ENCODE data around the gene RHOJ.

RHOJ gene

DNA sequence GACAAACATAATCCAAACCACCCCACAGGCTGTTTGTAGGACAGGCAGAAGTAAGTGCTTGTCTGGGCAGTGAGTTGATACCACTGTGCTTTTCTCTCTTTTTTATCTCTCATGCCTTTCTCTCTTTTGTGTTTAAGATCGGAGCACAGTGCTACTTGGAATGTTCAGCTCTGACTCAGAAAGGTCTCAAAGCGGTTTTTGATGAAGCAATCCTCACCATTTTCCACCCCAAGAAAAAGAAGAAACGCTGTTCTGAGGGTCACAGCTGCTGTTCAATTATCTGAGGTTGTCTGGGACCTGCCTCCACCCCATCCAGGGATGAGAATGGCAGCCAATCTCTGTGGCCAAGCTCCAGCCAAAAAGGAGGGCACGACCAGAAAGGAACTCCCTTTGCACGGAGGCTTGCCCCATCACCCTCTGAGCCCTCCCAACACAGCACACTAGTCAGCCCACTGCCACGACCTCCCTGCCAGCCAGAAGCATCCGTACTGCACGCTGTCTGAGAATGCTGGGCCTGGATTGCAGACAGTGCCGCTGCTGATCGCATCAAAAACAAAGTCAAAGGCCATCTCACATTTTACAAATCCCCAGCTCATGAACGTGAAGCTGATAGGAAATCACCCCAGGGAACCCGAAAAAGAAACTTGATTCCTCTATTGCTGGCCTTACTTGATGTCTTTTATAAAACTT is 86.6 kb downstream of the RHOJ start:
- TF ChIP-seq GATA2 (IDR thresholded peaks at IDR 0.05; ENCODE audit: low read depth, low read length) (no peak), GATA3 (IDR thresholded peaks at IDR 0.05; ENCODE audit: low read depth, low read length) (no peak)

- TF ChIP-seq GATA3 (IDR thresholded peaks at IDR 0.05; ENCODE audit: low read depth, low read length) (no peak), GATA2 (IDR thresholded peaks at IDR 0.05; ENCODE audit: low read depth, low read length) (no peak)
These were observed 88.6 kb downstream of the RHOJ start for GRCh38 chr14:63292805-63293204.

DNA sequence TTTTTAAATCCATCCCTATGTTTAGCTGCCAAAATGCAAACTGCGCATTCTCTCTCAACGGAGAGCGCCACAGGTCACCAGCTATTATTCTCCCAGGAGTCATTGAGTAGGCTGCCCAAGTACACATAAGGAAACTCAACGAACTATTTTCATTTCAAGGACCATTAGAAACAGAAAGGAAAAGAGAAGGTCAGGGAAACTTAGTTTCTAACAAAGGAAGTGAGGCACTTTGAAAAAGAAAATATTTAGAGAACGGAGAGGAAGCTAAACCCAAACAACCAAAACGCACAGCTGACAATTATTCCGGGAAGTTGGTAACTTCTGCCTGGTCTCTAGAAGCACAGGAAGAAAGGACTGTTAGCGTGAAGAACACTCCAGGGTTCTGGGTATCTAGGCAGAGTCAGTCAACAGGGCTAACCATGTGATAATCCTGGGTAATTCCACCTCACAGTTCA is 91.0 kb downstream of the RHOJ start:
- TF ChIP-seq GATA2 (IDR thresholded peaks at IDR 0.05; ENCODE audit: low read depth, low read length) (no peak), GATA3 (IDR thresholded peaks at IDR 0.05; ENCODE audit: low read depth, low read length) (no peak)

- TF ChIP-seq GATA3 (IDR thresholded peaks at IDR 0.05; ENCODE audit: low read depth, low read length) (no peak), GATA2 (IDR thresholded peaks at IDR 0.05; ENCODE audit: low read depth, low read length) (no peak)
These were observed 91.9 kb downstream of the RHOJ start for GRCh38 chr14:63296060-63296563.

GRCh38 chr14:63297372-63298063 is 93.3 kb downstream of the RHOJ start:
- TF ChIP-seq GATA3 (IDR thresholded peaks at IDR 0.05; ENCODE audit: low read depth, low read length) (no peak), GATA2 (IDR thresholded peaks at IDR 0.05; ENCODE audit: low read depth, low read length) (no peak)

DNA sequence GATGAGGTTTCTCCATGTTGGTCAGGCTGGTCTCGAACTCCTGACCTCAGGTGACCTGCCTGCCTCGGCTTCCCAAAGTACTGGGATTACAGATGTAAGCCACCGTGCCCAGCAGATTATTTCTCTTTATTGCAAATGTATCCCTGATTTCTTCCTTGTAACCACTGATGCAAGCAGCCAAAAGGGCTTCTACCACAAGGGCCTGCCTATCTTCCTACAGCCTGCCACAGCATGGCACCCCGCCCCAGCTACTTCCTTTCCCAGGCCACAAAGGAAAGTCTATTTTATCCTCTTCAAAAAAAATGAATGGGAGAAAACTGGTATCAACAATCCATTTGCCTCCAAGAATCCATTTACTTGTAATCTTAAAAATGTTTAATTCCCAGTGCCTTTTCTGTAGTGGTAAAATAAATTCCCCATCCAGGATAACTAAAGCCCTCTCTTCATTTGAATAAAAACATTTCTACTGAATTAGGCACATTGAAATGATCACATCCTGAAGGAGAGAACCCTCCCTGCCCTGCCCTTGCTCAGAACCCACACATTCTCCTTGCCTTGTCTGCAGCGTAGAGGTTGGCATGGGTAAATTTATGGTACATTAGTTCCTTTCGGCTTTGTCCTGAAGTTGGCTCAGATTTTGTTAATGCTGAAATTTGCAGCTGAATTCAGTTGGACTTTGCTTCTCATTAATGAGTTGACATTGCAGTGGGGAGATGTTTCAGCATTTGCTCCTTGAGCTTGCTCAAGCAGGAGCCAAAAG is 95.3 kb downstream of the RHOJ start:
- TF ChIP-seq GATA2 (IDR thresholded peaks at IDR 0.05; ENCODE audit: low read depth, low read length) (no peak), GATA3 (IDR thresholded peaks at IDR 0.05; ENCODE audit: low read depth, low read length) (no peak)

- TF ChIP-seq GATA3 (IDR thresholded peaks at IDR 0.05; ENCODE audit: low read depth, low read length): no peak
- TF ChIP-seq GATA2 (IDR thresholded peaks at IDR 0.05; ENCODE audit: low read depth, low read length): no peak
These were observed 96.6 kb downstream of the RHOJ start for GRCh38 chr14:63300854-63301253.

GRCh38 chr14:63301891-63302534 is 97.8 kb downstream of the RHOJ start:
- TF ChIP-seq GATA3 (IDR thresholded peaks at IDR 0.05; ENCODE audit: low read depth, low read length): no peak
- no peak for TF ChIP-seq GATA2 (IDR thresholded peaks at IDR 0.05; ENCODE audit: low read depth, low read length)

GRCh38 chr14:63308723-63309317 is 104.6 kb downstream of the RHOJ start:
- TF ChIP-seq GATA2 (IDR thresholded peaks at IDR 0.05; ENCODE audit: low read depth, low read length) (no peak), GATA3 (IDR thresholded peaks at IDR 0.05; ENCODE audit: low read depth, low read length) (no peak)

DNA sequence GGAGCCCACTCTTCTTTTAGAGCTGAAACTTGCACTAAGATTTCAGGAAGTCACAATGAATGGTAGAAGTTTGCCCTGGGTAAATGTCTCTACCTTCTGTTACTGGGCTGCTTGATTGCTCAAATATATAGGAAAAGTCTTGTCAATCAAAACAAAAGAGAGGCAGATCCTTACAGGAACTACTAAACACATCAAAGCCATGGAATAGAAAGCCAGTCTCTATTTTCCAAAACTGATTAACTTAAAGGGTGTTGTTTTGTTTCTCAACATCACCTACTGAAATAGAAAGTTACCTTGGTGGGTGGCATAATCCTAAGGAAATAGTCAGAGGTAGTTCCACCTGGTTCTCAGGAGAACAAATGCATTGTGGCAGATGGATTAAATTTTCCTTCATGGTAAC is 114.6 kb downstream of the RHOJ start, which contains the start of gene GPHB5:
TSS of gene GPHB5 (minus strand) at position 101 of the 400 bp plus-strand sequence. CDS start 1,086 bp downstream, outside the sequence.
- TF ChIP-seq GATA3 (IDR thresholded peaks at IDR 0.05; ENCODE audit: low read depth, low read length) (no peak), GATA2 (IDR thresholded peaks at IDR 0.05; ENCODE audit: low read depth, low read length) (no peak)

DNA sequence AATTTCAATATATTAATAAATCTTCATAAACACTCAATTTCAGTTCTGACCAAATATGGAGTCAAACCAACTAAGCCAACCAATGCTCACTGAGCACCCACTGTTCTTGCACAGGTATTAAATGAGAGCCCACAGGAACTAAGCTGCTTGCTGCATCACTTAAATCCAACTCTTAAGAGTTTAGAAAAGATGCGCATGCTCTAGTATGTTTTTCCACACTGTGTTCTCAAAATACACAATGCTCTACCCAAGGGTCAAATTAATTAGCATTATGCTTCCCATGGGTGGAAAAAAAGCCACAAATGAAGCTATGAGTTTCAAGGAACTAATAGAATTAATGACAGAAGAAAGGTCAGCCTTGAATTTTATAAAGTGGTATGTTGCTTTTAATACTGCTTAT is 118.2 kb downstream of the RHOJ start:
- no peak for TF ChIP-seq GATA2 (IDR thresholded peaks at IDR 0.05; ENCODE audit: low read depth, low read length)
- TF ChIP-seq GATA3 (IDR thresholded peaks at IDR 0.05; ENCODE audit: low read depth, low read length): no peak

- TF ChIP-seq GATA2 (IDR thresholded peaks at IDR 0.05; ENCODE audit: low read depth, low read length): no peak
- TF ChIP-seq GATA3 (IDR thresholded peaks at IDR 0.05; ENCODE audit: low read depth, low read length): no peak
These were observed 118.8 kb downstream of the RHOJ start for GRCh38 chr14:63322897-63323573.

DNA sequence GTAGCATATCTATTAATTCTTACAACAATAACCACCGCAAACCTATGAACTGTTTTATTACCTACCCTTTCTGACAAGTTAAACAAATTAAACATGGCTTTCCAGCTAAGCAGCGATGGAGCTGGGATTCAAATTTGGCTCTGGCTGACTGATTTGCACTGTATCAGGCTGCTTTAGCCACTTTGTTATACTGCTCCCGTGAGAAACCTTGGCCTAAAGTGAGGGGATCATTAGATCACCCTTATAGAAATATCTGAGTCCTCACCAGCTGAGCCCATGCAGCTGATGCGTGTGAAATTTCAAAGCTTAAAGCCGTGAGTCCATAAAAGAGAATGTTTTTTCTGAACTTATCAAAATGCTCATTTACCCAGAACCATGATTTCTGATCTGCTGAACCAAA is 122.6 kb downstream of the RHOJ start:
- no peak for TF ChIP-seq GATA2 (IDR thresholded peaks at IDR 0.05; ENCODE audit: low read depth, low read length)
- TF ChIP-seq GATA3 (IDR thresholded peaks at IDR 0.05; ENCODE audit: low read depth, low read length): no peak
